A673 (cell line): ENCODE measurements around the gene PPP1R13B.

Experiments used
- EZH2 ChIP-seq: fragments of 200-600 bp; sonication (generic); IDR thresholded peaks from 2 replicates; pipeline ENCODE4 v1.6.1; 2017; ENCODE audit warnings: borderline replicate concordance, low read depth, mild to moderate bottlenecking, mixed read lengths, antibody characterized with exemption, low read length; ENCODE audit not compliant: poor library complexity, severe bottlenecking
- TF ChIP-seq, protein P1 (sequence below): fragments of 300-800, 200-600 bp; sonication (generic); conservative IDR thresholded peaks from 2 replicates; pipeline ENCODE4 v1.5.1; 2017; ENCODE audit warnings: low read depth, mild to moderate bottlenecking, antibody characterized with exemption, low read length, moderate library complexity, mixed read lengths

DNA sequence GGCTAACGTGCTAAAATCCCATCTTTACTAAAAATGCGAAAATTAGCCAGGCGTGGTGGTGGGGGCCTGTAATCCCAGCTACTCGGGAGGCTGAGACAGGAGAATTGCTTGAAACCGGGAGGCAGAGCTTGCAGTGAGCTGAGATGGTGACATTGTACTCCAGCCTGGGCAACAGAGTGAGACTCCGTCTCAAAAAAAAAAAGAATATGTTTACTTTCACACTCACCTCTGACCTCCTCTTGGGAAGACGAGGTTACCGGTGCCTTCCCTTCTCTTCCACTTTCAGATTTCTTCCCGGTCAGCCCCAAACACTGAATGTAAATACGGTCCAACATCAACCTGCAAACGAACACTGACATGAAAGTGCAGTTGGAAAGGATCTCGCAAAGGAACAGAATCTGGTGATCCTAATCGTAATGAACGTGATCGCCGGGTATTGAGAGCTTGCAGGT lies 31.8 kb upstream of the PPP1R13B start:
- TF ChIP-seq, protein P1, sequence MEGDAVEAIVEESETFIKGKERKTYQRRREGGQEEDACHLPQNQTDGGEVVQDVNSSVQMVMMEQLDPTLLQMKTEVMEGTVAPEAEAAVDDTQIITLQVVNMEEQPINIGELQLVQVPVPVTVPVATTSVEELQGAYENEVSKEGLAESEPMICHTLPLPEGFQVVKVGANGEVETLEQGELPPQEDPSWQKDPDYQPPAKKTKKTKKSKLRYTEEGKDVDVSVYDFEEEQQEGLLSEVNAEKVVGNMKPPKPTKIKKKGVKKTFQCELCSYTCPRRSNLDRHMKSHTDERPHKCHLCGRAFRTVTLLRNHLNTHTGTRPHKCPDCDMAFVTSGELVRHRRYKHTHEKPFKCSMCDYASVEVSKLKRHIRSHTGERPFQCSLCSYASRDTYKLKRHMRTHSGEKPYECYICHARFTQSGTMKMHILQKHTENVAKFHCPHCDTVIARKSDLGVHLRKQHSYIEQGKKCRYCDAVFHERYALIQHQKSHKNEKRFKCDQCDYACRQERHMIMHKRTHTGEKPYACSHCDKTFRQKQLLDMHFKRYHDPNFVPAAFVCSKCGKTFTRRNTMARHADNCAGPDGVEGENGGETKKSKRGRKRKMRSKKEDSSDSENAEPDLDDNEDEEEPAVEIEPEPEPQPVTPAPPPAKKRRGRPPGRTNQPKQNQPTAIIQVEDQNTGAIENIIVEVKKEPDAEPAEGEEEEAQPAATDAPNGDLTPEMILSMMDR, result no peak
- no peak for TF ChIP-seq EZH2
